RPMI7951 (cell line): Measurements from ENCODE around the gene RTBDN. TPM values are rescaled to one million over a fixed set of nuclear protein-coding genes. Genes with fewer than 3 reads are reported as not detected.

Source experiments
- DNase-seq: peaks from one replicate; pipeline ENCODE4 v3.0.0-alpha.2; 2012; ENCODE audit warnings: low read depth
- total RNA-seq: library from RNA; depleted of rRNA; stranded (reverse); fragments of >200 nt; shearing (Covaris generic); gene quantifications from 2 replicates; pipeline ENCODE4 v1.2.3, GENCODE V29; 2014; rRNA removed

The RTBDN gene
- total RNA-seq, result 0.68 TPM in 1 of 2 replicates, not detected in the other

DNA sequence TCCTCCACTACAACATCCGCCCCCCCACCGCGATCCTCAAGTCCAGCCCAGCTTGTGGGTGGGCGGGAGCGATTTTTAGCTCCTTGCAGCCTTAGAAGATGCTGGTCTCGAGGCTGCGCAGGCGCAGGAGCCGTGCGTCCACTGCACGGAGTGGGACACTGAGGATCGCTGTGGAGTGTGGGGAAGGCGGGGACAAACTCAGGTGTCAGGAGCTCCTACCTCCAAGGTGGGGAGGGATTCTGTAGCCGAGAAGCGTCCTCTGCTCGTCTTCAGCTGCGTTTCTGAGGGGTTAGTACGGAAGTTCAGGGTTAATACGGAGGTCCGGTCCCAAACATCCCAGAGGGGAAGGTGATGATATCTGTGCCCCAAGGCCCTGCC, at the start of gene RTBDN:
Gene RTBDN, minus strand, starts transcription at position 14 of the 378 bp plus-strand sequence. CDS start 4,600 bp downstream, outside the sequence.
- no peak for DNase-seq

DNA sequence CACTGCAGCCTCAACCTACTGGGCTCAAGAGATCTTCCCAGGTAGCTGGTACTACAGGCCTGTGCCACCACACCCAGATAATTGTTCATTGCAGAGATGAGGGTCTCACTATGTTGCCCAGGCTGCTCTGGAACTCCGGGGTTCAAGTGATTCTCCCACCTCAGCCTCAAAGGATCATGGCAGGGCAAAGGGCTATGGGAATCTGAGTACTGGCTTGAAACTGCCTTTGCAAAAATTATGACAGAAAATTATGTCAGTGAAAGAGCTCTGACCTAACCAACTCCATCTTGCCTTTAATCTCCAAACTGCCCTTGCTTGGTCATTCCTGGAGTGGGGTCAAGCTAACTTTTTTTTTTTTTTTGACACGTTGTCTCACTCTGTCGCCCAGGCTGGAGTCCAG, 48.2 kb upstream of the RTBDN start:
- DNase-seq, result no peak

DNA sequence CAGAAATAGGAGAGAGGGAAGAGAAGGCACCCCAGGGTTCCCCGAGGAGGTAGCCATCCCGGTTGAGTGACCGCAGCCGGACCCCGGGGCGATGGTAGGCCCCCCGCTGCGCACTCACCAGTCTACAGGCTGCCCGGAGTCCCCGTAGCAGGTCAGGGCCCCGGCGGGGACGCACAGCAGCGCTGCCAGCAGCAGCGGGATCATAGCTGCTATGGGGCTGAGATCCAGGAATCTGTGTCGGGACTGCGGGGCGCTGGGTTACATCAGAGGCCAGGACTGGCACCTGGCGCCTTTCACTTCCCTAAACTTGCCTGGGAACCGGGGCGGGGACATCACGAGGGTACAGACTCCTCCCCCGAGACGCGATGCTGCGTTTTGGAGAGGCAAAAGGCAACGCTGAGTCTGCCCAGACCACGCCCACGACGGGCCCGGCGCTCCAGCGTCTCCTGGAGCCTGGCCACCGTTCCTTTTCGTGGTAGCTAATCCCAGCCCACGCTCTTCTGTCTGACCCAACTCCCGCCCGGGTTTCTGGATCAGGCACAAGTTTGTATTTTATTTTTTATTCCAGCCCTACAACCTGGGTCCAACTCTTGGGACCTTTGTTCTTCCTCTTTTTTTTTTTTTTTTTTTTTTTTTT, 46.9 kb upstream of the RTBDN start, which contains the start of gene DNASE2:
Gene DNASE2, minus strand, starts transcription at position 278 of the 637 bp plus-strand sequence. Its CDS starts 74 bp downstream, at position 204.
- DNase-seq, result peak; percentile 92

DNA sequence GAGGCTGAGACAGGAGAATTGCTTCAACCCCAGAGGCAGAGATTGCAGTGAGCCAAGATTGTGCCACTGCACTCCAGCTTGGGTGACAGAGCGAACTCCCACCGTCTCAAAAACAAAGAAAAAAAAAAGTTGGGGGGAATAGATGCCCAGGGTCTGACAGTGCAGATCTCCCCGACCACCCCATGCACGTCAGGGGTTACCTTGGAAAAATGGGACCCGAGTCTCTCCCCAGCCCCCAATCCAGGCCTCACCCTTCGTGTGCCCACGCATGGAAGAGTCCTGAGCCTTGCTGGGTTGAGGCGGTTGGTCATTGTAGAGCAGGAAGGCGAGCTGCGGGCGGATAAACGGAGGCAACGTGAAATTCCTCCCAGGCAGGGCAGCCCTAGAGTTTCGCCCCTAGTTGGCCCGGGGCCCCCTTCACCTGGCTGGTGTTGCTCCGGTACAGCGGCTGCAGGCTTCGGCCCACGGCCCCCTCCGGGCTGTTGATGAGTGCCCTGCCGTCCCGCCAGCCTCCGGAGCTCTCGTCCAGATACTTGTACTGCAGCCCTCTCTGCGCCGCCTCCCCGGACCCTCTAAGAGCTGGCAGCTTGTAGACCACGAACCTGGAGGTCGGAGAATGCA, 46.3 kb upstream of the RTBDN start:
- peak; percentile 32 for DNase-seq

DNA sequence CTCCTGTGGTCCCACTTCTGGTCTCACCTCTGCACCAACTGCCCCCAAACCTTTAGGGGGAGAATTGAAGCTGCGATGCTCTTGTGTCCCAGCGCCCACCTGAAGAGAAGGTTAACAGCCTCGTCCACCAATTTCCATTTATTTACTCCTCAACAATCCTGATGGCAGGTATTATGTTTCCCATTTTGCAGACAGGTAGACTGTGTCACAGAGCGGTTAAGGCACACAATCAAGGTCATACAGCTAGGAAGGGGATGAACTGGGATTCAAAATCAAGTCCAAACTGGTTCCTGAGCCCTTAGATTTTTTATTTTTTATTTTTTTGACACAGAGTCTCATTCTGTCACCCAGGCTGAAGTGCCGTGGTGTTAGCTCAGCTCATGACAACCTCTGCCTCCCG, 40.7 kb upstream of the RTBDN start:
- no peak for DNase-seq

DNA sequence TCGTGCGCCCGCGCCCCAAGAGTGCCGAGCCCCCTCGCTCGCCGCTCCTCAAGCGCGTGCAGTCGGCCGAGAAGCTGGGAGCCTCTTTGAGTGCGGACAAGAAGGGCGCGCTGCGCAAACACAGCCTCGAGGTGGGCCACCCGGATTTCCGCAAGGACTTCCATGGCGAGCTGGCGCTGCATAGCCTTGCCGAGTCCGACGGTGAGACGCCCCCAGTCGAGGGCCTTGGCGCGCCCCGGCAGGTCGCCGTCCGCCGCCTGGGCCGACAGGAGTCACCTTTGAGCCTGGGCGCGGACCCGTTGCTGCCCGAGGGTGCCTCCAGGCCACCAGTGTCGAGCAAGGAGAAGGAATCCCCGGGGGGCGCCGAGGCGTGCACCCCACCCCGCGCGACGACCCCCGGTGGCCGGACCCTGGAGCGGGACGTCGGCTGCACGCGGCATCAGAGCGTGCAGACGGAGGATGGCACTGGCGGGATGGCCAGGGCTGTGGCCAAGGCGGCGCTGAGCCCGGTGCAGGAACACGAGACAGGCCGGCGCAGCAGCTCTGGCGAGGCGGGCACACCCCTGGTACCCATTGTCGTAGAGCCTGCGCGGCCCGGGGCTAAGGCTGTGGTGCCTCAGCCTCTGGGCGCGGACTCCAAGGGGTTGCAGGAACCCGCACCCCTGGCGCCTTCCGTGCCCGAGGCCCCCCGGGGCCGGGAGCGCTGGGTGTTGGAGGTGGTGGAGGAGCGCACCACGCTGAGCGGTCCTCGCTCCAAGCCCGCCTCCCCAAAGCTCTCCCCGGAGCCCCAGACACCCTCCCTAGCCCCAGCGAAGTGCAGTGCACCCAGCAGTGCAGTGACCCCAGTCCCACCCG, 39.7 kb upstream of the RTBDN start:
- no peak for DNase-seq

DNA sequence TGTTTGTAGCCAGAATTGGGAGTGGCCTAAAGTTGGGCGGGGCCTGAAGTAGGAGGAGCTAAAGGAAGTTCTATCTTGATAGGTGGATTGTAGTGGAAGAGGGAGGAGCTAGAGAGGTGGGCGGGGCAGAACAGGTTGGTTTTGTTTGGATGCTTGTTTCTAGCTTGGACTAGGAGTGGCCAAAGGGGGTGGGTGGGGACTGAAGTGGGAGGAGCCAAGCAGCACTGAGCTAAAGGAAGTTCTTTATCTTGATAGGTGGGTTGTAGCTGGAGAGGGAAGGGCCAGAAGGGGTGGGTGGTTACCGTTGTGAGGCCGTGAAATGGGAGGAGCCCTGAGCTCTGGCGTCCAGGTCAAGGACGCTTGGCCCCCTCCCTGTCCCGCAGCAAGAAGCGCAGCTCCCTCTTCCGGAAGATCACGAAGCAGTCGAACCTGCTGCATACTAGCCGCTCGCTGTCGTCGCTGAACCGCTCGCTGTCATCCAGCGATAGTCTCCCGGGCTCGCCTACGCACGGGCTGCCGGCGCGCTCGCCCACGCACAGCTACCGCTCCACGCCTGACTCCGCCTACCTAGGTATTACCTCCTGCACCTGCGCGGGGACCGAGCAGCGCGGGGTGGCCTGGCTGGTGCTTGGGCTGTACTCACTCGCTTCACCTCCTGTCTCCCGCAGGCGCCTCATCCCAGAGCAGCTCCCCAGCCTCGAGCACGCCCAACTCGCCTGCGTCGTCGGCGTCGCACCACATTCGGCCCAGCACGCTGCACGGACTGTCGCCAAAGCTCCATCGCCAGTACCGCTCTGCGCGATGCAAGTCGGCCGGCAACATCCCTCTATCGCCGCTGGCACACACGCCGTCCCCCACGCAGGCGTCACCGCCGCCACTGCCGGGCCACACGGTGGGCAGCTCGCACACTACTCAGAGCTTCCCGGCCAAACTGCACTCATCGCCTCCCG, 38.8 kb upstream of the RTBDN start:
- peak; percentile 74 for DNase-seq

DNA sequence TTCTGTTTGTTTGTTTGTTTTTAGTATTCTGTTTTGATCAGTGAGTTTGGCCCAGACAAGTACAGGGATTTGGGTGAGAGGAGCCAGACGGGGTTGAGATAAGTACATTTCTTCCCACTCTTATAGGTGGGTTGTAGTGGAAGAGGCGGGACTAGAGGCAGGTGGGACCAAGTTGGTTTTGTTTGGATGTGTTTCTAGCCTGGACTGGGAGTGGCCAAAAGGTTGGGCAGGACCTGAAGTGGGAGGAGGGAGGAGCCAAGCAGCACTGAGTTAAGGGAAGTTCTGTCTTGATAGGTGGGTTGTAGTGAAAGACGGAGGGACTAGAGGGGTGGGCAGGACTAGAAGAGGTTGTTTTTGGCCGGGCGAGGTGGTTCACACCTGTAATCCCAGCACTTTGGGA, 37.9 kb upstream of the RTBDN start:
- DNase-seq, result no peak

DNA sequence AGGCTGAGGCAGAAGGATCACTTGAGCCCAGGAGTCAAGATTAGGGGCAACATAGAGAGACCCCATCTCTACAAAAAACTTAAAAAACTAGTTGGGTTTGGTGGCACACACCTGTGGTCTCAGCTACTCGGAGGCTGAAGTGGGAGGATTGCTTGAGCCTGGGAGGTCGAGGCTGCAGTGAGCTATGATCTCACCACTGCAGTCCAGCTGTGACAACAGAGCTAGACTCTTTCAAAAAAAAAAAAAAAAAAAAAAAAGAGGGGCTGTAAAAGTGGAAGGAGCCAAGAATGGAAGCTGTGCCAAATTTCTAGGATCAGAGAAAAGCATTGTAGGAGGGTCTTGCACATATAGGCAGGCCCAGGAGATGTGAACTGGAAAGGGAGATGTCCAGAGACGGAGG, 37.3 kb upstream of the RTBDN start:
- no peak for DNase-seq

DNA sequence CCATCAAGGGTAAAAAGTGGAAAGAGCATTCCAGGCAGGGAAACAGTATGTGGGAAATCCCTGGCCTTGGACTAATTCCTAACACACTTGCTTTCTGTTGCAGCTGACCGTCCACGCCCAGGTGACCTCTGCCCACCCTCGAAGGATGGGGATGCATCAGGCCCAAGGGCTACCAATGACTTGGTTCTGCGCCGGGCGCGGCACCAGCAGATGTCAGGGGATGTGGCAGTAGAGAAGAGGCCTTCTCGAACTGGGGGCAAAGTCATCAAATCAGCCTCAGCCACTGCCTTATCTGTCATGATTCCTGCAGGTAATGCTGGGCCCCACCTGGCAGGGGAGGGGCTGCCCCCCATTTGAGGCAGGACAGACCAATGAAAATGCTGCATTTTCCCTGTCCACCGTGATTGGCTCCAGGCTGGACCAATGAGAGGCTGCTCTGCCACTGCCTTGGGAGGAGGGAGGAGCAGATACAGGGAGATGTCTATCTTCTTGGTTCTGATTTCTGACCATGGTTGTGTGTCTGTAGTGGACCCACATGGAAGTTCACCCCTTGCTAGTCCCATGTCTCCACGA, 34.2 kb upstream of the RTBDN start:
- DNase-seq, result peak; percentile 16

DNA sequence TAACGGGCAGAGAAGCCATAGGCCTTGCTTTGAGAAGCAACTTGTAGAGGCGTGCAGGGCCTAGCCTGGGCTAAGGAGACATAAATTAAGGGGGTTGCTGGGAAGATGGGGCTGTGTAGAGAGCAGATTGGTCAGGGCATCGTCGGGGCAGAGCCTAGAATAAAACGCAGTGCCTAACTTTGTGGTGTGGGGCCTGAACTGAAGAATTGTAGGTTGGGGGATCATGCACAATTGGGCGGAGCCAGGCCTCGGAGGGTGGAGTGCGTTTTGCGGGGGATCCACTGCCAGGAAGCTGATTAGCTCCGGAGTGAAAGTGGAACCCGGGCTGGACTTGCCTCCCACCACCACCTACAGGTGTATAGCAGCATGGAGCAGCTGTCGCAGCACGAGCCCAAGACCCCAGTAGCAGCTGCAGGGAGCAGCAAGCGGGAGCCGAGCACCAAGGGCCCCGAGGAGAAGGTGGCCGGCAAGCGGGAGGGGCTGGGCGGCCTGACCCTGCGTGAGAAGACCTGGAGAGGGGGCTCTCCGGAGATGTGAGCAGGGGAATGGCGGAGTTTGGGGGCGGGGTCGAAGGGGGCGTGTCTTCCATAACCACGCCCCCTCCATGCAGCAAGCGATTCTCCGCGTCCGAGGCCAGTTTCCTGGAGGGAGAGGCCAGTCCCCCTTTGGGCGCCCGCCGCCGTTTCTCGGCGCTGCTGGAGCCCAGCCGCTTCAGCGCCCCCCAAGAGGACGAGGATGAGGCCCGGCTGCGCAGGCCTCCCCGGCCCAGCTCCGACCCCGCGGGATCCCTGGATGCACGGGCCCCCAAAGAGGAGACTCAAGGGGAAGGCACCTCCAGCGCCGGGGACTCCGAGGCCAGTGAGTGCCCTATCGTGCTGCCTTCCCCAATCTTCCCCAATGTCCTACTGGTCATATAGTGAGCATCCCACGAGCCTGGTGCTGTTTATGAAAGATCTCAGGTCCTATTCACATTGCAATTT, 33.0 kb upstream of the RTBDN start:
- peak; percentile 62 for DNase-seq

DNA sequence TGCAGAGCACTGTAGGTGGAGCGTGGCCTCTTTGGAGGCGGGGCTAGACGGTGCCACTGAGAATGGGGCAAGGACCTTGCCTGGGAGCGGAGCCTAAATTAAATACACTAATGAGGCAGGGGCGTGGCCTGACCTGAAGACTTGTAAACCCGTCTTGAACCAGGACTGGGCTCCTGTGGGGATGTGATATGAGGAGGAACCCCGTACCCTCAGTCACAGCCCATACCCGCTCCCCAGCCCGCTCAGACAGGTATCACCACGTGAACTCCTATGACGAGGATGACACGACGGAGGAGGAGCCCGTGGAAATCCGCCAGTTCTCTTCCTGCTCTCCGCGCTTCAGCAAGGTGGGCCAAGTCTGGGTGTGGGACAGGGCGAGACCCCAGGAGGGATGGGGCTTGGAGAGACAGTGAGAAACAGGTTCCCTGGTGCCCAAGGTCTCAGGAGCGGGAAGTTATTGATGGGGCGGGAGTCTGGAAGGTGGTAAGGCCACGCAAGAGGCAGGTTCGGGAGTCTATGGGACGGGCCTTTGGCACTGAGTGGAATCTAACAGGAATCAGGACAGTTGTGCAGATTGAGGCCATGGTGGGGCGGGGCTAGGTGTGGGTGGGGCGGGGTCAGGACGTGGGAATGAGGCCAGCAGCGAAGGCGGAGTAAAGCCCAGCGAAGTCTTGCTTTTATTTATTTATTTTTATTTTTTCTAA, 32.2 kb upstream of the RTBDN start:
- DNase-seq, result no peak

DNA sequence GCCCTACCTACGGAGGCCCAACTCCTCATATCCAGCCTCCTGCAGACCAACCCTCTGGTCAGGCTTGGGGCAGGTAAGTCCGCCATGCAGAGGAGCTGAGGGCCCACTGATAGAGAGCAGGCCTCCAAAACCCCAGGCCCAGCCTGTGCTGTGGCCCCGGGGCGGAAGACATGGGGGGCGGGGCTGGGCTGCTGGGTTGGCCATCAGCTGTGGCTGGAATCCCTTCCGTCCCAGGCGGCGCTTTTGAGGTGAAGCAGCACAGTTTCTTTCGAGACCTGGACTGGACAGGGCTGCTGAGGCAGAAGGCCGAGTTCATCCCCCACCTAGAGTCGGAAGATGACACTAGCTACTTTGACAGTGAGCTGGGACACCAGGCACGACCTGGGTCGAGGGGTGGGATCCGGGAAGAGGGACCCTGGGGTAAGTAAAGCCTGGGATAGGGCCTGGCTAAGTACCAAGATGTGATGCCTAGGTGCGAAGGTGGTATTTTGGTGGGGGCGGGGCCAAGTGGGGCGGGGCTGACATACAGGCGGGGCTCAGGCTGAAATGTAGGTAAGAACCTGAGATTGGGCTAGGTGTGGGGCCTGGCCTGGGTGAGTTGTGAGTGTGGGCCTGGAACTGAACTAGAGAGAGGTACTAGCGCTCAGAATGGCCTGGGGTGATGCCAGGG, 31.5 kb upstream of the RTBDN start:
- DNase-seq, result no peak

DNA sequence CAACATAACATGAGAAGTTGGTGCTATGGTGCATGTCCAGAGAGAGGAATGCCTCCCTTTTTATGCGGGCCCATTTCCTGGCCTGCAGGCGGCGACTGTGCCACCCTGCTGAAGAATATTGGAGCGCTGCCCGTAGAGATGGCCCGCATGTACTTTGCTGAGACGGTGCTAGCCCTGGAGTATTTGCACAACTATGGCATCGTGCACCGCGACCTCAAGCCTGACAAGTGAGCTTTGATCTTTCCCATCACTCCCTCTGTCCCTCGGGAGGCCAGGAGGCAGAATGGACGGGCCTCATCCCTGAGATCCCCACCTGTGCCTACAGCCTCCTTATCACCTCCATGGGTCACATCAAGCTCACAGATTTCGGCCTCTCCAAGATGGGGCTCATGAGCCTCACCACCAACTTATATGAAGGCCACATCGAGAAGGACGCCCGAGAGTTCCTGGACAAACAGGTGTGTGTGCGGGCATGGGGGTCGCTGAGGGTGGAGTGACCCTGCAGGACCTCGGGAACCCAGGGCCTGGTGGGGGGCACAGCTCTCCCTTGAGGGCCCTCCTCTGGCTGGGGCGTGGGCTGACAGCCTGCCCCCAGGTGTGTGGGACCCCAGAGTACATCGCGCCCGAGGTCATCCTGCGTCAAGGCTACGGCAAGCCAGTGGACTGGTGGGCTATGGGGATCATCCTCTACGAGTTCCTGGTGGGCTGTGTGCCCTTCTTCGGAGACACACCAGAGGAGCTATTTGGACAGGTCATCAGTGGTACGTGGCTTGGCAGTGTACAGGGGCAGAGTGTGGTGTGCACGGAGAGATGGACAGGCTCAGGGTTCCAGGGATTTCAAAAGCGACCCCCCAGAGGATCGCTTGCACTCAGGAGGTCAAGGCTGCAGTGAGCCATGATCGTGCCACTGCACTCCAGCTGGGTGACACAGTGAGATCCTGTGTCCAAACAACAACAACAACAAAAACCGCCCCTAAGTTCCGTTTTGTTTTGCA, 30.6 kb upstream of the RTBDN start:
- no peak for DNase-seq

DNA sequence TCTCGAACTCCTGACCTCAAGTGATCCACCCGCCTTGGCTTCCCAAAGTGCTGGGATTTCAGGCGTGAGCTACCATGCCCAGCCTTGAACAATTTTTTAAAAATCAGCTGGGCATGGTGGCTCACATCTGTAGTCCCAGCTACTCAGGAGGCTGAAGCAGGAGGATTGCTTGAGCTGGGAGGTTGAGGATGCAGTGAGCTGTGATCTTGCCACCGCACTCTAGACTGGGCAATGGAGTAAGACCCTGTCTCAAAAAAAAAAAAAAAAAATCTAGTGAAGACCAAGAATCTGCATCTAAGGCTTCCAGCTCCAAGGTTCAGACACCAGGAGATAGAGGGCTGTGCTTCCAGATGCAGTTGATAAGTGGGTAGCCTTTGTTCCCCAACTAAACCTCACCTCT, 29.8 kb upstream of the RTBDN start:
- no peak for DNase-seq

DNA sequence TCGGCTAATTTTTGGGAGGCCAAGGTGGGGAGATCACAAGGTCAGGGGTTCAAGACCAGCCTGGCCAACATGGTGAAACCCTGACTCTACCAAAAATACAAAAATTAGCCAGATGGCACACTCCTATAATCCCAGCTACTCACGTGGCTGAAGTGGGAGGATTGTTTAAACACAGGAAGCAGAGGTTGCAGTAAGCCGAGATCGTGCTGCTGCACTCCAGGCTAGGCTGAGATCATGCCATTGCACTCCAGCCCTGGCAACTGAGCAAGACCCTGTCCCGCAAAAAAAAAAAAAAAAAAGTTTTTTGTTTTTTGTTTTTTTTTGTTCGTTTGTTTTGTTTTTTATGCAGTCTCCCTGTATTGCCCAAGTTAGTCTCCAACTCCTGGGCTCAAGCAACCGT, 25.2 kb upstream of the RTBDN start:
- DNase-seq, result no peak
